Measurements from ENCODE around the gene AUNIP. TPM values are rescaled to one million over a fixed set of nuclear protein-coding genes. Genes with fewer than 3 reads are reported as not detected.

Gene AUNIP
- total and polyA plus RNA-seq, 3 donors from 2014 or later, result 14.1 to 28.5 (median 22.5) TPM

GRCh38 chr1:25897754-25898153 is 38.5 kb upstream of the AUNIP start:
- H3K4me1 ChIP-seq, result peaks cover 38% of the 10 kb centered on the region
- H3K27me3 ChIP-seq, result no peaks in the 10 kb centered on the region
- no peaks in the 10 kb centered on the region for H3K36me3 ChIP-seq (ENCODE audit: low read depth, missing control alignments)
- H3K9me3 ChIP-seq, result no peaks in the 10 kb centered on the region
- H3K27ac ChIP-seq, result peak overlapping the region in 1 of 2 donors; percentile 28
- TF ChIP-seq POLR2A (IDR thresholded peaks at IDR 0.05) (no peak), CTCF (IDR thresholded peaks at IDR 0.05) (no peak)
- intact Hi-C loops (cut with DNase I; ENCODE audit: low total_unique reads), result loop anchor here (5.0 to 10.0 kb wide), 2 partner anchors 100 to 247 kb away; partner anchors contain the start of gene PAFAH2
- no peak for DNase-seq
- whole genome bisulfite sequencing, 2 donors, result 86 to 91% methylated on average over 5 of the region's 5 CpGs
- no peak overlapping the region for H3K4me3 ChIP-seq

GRCh38 chr1:25896266-25896665 is 37.0 kb upstream of the AUNIP start:
- H3K27ac ChIP-seq, result no peak overlapping the region
- no peak for DNase-seq
- H3K9me3 ChIP-seq, result no peaks in the 10 kb centered on the region
- 85 to 88% methylated on average over 1 of the region's 1 CpG for WGBS, 2 donors
- intact Hi-C loops (cut with DNase I; ENCODE audit: low total_unique reads), result loop anchor here (5.0 to 10.0 kb wide), 2 partner anchors 101 to 249 kb away; partner anchors contain the start of gene PAFAH2
- no peak for TF ChIP-seq POLR2A (IDR thresholded peaks at IDR 0.05)
- no peak for TF ChIP-seq CTCF (IDR thresholded peaks at IDR 0.05)
- H3K36me3 ChIP-seq (ENCODE audit: low read depth, missing control alignments), result no peaks in the 10 kb centered on the region
- no peak overlapping the region for H3K4me3 ChIP-seq
- no peaks in the 10 kb centered on the region for H3K27me3 ChIP-seq
- H3K4me1 ChIP-seq, result peaks cover 47% of the 10 kb centered on the region

DNA sequence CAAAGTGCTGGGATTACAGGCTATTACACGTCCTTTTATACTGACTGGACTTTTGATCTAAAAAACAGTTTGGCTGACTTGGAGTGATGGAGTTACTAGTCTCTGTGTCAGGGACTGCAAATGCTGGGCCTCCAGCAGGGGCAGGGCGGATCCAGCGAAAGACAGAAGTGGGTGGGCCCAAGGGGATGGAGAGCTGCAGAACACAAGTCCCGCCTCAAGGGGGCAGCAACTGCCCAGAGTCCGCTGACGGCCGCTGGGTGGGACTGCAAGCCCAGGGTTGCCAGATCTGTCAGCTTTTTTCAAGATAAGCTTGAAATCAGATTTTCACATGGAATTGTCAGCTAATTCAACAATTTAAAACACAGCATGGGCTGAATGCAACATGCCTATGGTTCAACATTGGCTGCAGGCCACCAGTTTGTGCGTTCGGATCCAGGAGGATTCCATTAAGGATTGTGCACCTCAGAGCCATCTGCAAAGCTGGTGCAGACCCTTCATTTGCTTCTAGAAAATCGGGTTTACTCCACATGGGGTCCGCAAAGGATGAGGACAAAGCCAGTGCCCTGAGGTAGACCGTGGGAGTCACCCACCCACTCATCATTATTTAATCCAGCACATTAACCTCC is 36.2 kb upstream of the AUNIP start:
- peak overlapping the region in 1 of 2 donors; percentile 20 for H3K27ac ChIP-seq

DNA sequence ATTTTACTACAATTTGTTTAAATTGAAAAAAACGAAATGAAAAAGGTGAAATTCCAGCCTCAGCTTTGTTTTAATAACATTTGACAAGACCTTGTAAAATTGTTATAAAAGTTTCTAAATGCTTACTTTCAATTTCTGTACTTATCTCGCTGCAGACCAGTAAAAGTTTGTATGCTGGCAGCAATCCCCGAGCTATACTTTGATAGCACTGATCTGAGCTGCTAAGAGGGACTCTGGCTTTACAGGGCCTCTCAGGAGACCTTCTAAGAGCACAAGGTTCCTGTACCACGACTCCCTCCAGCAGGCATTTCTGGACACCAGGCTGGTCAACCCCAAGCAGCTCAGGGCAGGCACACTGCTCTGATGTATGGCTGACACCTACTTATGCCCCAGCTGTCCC is 33.9 kb upstream of the AUNIP start:
- H3K9me3 ChIP-seq, result no peaks in the 10 kb centered on the region
- intact Hi-C loops (cut with DNase I; ENCODE audit: low total_unique reads), result loop anchor here (10.0 kb wide), 1 partner anchor 252 kb away; no protein-coding TSS in a partner anchor
- H3K4me1 ChIP-seq, result peaks cover 58% of the 10 kb centered on the region
- TF ChIP-seq CTCF (IDR thresholded peaks at IDR 0.05) (no peak), POLR2A (IDR thresholded peaks at IDR 0.05) (no peak)
- DNase-seq, result peak; percentile 83
- H3K27me3 ChIP-seq, result no peaks in the 10 kb centered on the region
- H3K36me3 ChIP-seq (ENCODE audit: low read depth, missing control alignments), result no peaks in the 10 kb centered on the region
- no peak overlapping the region for H3K4me3 ChIP-seq
- H3K27ac ChIP-seq, result peak overlapping the region; percentile 44 to 64
- WGBS, 2 donors, result 51 to 67% methylated on average over 3 to 4 of the region's 4 CpGs

More for the DNA sequence above, 36.2 kb upstream of the AUNIP start:
- WGBS, 2 donors, result 7 to 9% methylated on average over 10 to 12 of the region's 12 CpGs
- Histone ChIP-seq H3K4me3 (no peak overlapping the region), H3K9me3 (no peaks in the 10 kb centered on the region), H3K27me3 (no peaks in the 10 kb centered on the region), H3K4me1 (peaks cover 51% of the 10 kb centered on the region), H3K36me3 (ENCODE audit: low read depth, missing control alignments) (no peaks in the 10 kb centered on the region)
- intact Hi-C loops (cut with DNase I; ENCODE audit: low total_unique reads), result loop anchor here (5.0 to 10.0 kb wide), 2 partner anchors 102 to 249 kb away; partner anchors contain the start of gene PAFAH2
- no peak for TF ChIP-seq POLR2A (IDR thresholded peaks at IDR 0.05)
- peak; percentile 92 to 97 (median 95) for TF ChIP-seq CTCF (IDR thresholded peaks at IDR 0.05)
- peak; percentile 92 for DNase-seq
